Measurements from ENCODE around the gene ME3. TPM values are rescaled to one million over a fixed set of nuclear protein-coding genes. Genes with fewer than 3 reads are reported as not detected.
A peak's percentile ranks its signal among the peaks of the same experiment; 100 is the strongest.

Gene ME3
- total RNA-seq, 1 experiment from 2014 or later: 35.3 TPM

- ChIA-PET POLR2A (interaction anchor here (0.5 kb wide), 1 partner anchor 816 kb away, joined by 3 read pairs; no protein-coding TSS in a partner anchor), CTCF (no interaction called here)
- no peaks in the 10 kb centered on the region for H3K36me3 ChIP-seq (ENCODE audit: control insufficient read depth, insufficient read depth, low read length)
- BruUV-seq (replicated peaks): no TSS peak
- no peaks in the 10 kb centered on the region for H3K27me3 ChIP-seq (ENCODE audit: control insufficient read depth, insufficient read depth, low read length)
- H3K9me3 ChIP-seq (ENCODE audit: control insufficient read depth, insufficient read depth, low read depth, low read length): no peaks in the 10 kb centered on the region
- in situ Hi-C loops (cut with HindIII; ENCODE audit: low pct_unique_long_range_greater_than_20kb, low sequenced_read_pairs) (no loop called here), intact Hi-C loops (cut with micrococcal nuclease; ENCODE audit: unreplicated experiment) (loop anchor here (5.0 kb wide), 1 partner anchor 113 kb away; no protein-coding TSS in a partner anchor)
- peak overlapping the region; percentile 58 for H3K27ac ChIP-seq (ENCODE audit: low read length)
- TF ChIP-seq SIN3A (IDR thresholded peaks at IDR 0.05; ENCODE audit: borderline replicate concordance, insufficient read depth, low read depth, low read length) (no peak), POLR2AphosphoS5 (IDR thresholded peaks at IDR 0.05; ENCODE audit: low read depth, low read length) (no peak), REST (IDR thresholded peaks at IDR 0.05; ENCODE audit: insufficient read depth in 1 of 2, low read depth in 2 of 2, low read length in 1 of 2) (no peak), CTCF (IDR thresholded peaks at IDR 0.05) (0 out of 2 replicates have a peak, but pooled peaks have one; percentile 5), TCF7L2 (IDR thresholded peaks at IDR 0.05; ENCODE audit: low read depth, low read length) (no peak)
- H3K4me1 ChIP-seq (ENCODE audit: control insufficient read depth, insufficient read depth, low read length): peaks cover 41% of the 10 kb centered on the region
- DNase-seq (ENCODE audit: low read depth, low spot score) (no peak), ATAC-seq (peak; percentile 70)
- no peak overlapping the region for H3K4me3 ChIP-seq (ENCODE audit: low read depth in 2 of 2, low read length in 2 of 2)
Observed at GRCh38 chr11:86570020-86570419, 102.4 kb downstream of the ME3 start.

DNA sequence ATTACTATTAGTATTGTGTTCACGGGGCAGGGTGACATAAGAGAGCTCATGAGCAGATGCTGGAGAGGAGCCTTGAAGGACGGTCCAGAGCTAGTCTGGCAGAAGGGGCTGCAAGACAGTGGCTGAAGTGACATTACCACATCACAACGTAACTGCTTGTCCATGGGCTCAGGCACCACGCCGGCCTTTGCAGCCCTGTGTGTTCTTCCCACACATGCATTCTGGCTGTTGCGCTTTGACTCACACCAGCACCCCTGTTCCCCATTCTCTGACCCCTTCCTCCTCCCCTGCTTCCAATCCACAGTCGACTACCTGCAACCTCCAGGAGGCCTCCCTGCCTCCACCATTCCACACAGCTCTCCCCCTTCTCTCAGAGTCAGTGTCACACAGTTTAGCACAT is 103.3 kb downstream of the ME3 start:
- no peak for DNase-seq (ENCODE audit: low read depth, low spot score)
- H3K4me3 ChIP-seq (ENCODE audit: low read depth in 2 of 2, low read length in 2 of 2): no peak overlapping the region
- ChIA-PET POLR2A (no interaction called here), CTCF (no interaction called here)
- TF ChIP-seq TCF7L2 (IDR thresholded peaks at IDR 0.05; ENCODE audit: low read depth, low read length) (no peak), SIN3A (IDR thresholded peaks at IDR 0.05; ENCODE audit: borderline replicate concordance, insufficient read depth, low read depth, low read length) (no peak), POLR2AphosphoS5 (IDR thresholded peaks at IDR 0.05; ENCODE audit: low read depth, low read length) (no peak), REST (IDR thresholded peaks at IDR 0.05; ENCODE audit: insufficient read depth in 1 of 2, low read depth in 2 of 2, low read length in 1 of 2) (no peak), CTCF (IDR thresholded peaks at IDR 0.05) (no peak)
- H3K27ac ChIP-seq (ENCODE audit: low read length): peak overlapping the region; percentile 58; the same call in 1 of the 2 replicates
- in situ Hi-C loops (cut with HindIII; ENCODE audit: low pct_unique_long_range_greater_than_20kb, low sequenced_read_pairs) (no loop called here), intact Hi-C loops (cut with micrococcal nuclease; ENCODE audit: unreplicated experiment) (no loop called here)
- ATAC-seq: no peak
- H3K4me1 ChIP-seq (ENCODE audit: control insufficient read depth, insufficient read depth, low read length): peaks cover 37% of the 10 kb centered on the region
- H3K36me3 ChIP-seq (ENCODE audit: control insufficient read depth, insufficient read depth, low read length): no peaks in the 10 kb centered on the region
- no TSS peak for BruUV-seq (replicated peaks)
- H3K9me3 ChIP-seq (ENCODE audit: control insufficient read depth, insufficient read depth, low read depth, low read length): no peaks in the 10 kb centered on the region
- H3K27me3 ChIP-seq (ENCODE audit: control insufficient read depth, insufficient read depth, low read length): no peaks in the 10 kb centered on the region
